Duodenal mucosa (tissue), 2 donors: ENCODE data around the gene TMEM63A.
"Not testable (repeated sequence)": the region's sequence is repeated elsewhere in the genome, so short reads cannot be mapped to it uniquely, and the experiment has no call there.

ENCODE experiments used
- H3K27ac ChIP-seq: one replicate; pipeline ENCODE4 v1.7.0; 2013; ENCODE audit warnings: low read depth, low read length
- H3K27me3 ChIP-seq, 2 donors: one replicate each; pipeline ENCODE4 v1.7.0; 2013; ENCODE audit warnings: low read length in 2 of 2, control low read depth in 1 of 2; ENCODE audit not compliant: insufficient read depth in 2 of 2, control insufficient read depth in 1 of 2
- H3K36me3 ChIP-seq, 2 donors: one replicate each; pipeline ENCODE4 v1.7.0; 2013; ENCODE audit warnings: low read length in 2 of 2, control low read depth in 1 of 2; ENCODE audit not compliant: insufficient read depth in 2 of 2, control insufficient read depth in 1 of 2
- H3K4me1 ChIP-seq, 2 donors: one replicate each; pipeline ENCODE4 v1.7.0; 2013; ENCODE audit warnings: low read length in 2 of 2, control low read depth in 1 of 2; ENCODE audit not compliant: insufficient read depth in 2 of 2, control insufficient read depth in 1 of 2
- H3K4me3 ChIP-seq, 2 donors: one replicate each; pipeline ENCODE4 v1.7.0; 2013; ENCODE audit warnings: low read length in 2 of 2, low read depth in 1 of 2
- H3K9ac ChIP-seq, 2 donors: one replicate each; pipeline ENCODE4 v1.7.0; 2013; ENCODE audit warnings: low read length in 2 of 2, low read depth in 1 of 2
- H3K9me3 ChIP-seq, 2 donors: one replicate each; pipeline ENCODE4 v1.7.0; 2013; ENCODE audit warnings: low read length in 2 of 2, control low read depth in 1 of 2; ENCODE audit not compliant: control insufficient read depth in 1 of 2

TMEM63A gene

GRCh38 chr1:225845571-225846259, 36.5 kb downstream of the TMEM63A start:
- Histone ChIP-seq H3K27ac (no peak overlapping the region), H3K9ac (no peak overlapping the region), H3K9me3 (no peaks in the 10 kb centered on the region), H3K4me3 (no peak overlapping the region), H3K36me3 (peaks cover 17 to 72% of the 10 kb centered on the region in 2 donors), H3K27me3 (no peaks in the 10 kb centered on the region), H3K4me1 (peaks cover 21 to 30% of the 10 kb centered on the region in 2 donors)

GRCh38 chr1:225845097-225845496, 37.1 kb downstream of the TMEM63A start:
- Histone ChIP-seq H3K4me1 (peaks cover 21 to 30% of the 10 kb centered on the region in 2 donors), H3K27ac (no peak overlapping the region), H3K9ac (no peak overlapping the region), H3K4me3 (no peak overlapping the region), H3K27me3 (no peaks in the 10 kb centered on the region), H3K9me3 (no peaks in the 10 kb centered on the region), H3K36me3 (peaks cover 17 to 70% of the 10 kb centered on the region in 2 donors)

- Histone ChIP-seq H3K36me3 (peaks cover 16 to 70% of the 10 kb centered on the region in 2 donors), H3K4me3 (no peak overlapping the region), H3K27ac (no peak overlapping the region)
These were observed 37.7 kb downstream of the TMEM63A start for GRCh38 chr1:225844236-225845061.

GRCh38 chr1:225843426-225843795, 38.8 kb downstream of the TMEM63A start:
- Histone ChIP-seq H3K9me3 (no peaks in the 10 kb centered on the region), H3K27me3 (no peaks in the 10 kb centered on the region), H3K4me1 (peaks cover 14 to 19% of the 10 kb centered on the region in 2 donors), H3K27ac (no peak overlapping the region), H3K9ac (no peak overlapping the region), H3K36me3 (peaks cover 11 to 72% of the 10 kb centered on the region in 2 donors), H3K4me3 (no peak overlapping the region)

More at GRCh38 chr1:225844236-225845061, 37.7 kb downstream of the TMEM63A start:
- peaks cover 21 to 28% of the 10 kb centered on the region in 2 donors for H3K4me1 ChIP-seq
- no peaks in the 10 kb centered on the region for H3K9me3 ChIP-seq
- H3K27me3 ChIP-seq, result no peaks in the 10 kb centered on the region
- H3K9ac ChIP-seq, result no peak overlapping the region

- Histone ChIP-seq H3K36me3 (peaks cover 11 to 70% of the 10 kb centered on the region in 2 donors), H3K4me1 (peaks cover 9 to 14% of the 10 kb centered on the region in 2 donors), H3K27me3 (no peaks in the 10 kb centered on the region), H3K27ac (no peak overlapping the region), H3K9me3 (no peaks in the 10 kb centered on the region), H3K9ac (no peak overlapping the region), H3K4me3 (no peak overlapping the region)
These were observed 39.3 kb downstream of the TMEM63A start for GRCh38 chr1:225842788-225843425.

GRCh38 chr1:225842074-225842473, 40.1 kb downstream of the TMEM63A start:
- H3K9me3 ChIP-seq, result no peaks in the 10 kb centered on the region
- peaks cover 9 to 62% of the 10 kb centered on the region in 2 donors for H3K36me3 ChIP-seq
- H3K27ac ChIP-seq, result no peak overlapping the region
- H3K4me3 ChIP-seq, result no peak overlapping the region
- H3K27me3 ChIP-seq, result no peaks in the 10 kb centered on the region
- H3K9ac ChIP-seq, result no peak overlapping the region
- H3K4me1 ChIP-seq, result peaks cover under 1 to 6% of the 10 kb centered on the region in 2 donors

GRCh38 chr1:225840713-225841112, 41.5 kb downstream of the TMEM63A start:
- peaks cover 0 to 55% of the 10 kb centered on the region in 2 donors for H3K36me3 ChIP-seq
- no peak overlapping the region for H3K9ac ChIP-seq
- H3K4me1 ChIP-seq, result peaks cover 0 to 2% of the 10 kb centered on the region in 2 donors
- no peaks in the 10 kb centered on the region for H3K9me3 ChIP-seq
- no peak overlapping the region for H3K27ac ChIP-seq
- H3K4me3 ChIP-seq, result no peak overlapping the region
- no peaks in the 10 kb centered on the region for H3K27me3 ChIP-seq

- no peak overlapping the region for H3K27ac ChIP-seq
- H3K36me3 ChIP-seq, result peaks cover 0 to 50% of the 10 kb centered on the region in 2 donors
- H3K9ac ChIP-seq, result no peak overlapping the region
- H3K9me3 ChIP-seq, result no peaks in the 10 kb centered on the region
- no peaks in the 10 kb centered on the region for H3K27me3 ChIP-seq
- no peaks in the 10 kb centered on the region for H3K4me1 ChIP-seq
- no peak overlapping the region for H3K4me3 ChIP-seq
These were observed 42.0 kb downstream of the TMEM63A start for GRCh38 chr1:225840223-225840610.

GRCh38 chr1:225838793-225839192, 43.4 kb downstream of the TMEM63A start:
- Histone ChIP-seq H3K9me3 (no peaks in the 10 kb centered on the region), H3K27ac (no peak overlapping the region), H3K9ac (no peak overlapping the region), H3K4me3 (no peak overlapping the region), H3K4me1 (peaks cover 0 to 3% of the 10 kb centered on the region in 2 donors), H3K36me3 (peaks cover 0 to 40% of the 10 kb centered on the region in 2 donors), H3K27me3 (no peaks in the 10 kb centered on the region)

- not testable (repeated sequence) for H3K9me3 ChIP-seq, H3K9ac ChIP-seq, H3K4me1 ChIP-seq, H3K27ac ChIP-seq, H3K4me3 ChIP-seq, H3K27me3 ChIP-seq
- peaks cover 6 to 42% of the 10 kb centered on the region in 2 donors for H3K36me3 ChIP-seq
These were observed 45.9 kb downstream of the TMEM63A start for GRCh38 chr1:225836296-225836695.
